GM12878 (cell line): ENCODE measurements around the gene AMPD2. TPM values are rescaled to one million over a fixed set of nuclear protein-coding genes. Genes with fewer than 3 reads are reported as not detected.

Experiments
- ATAC-seq: fragments of 200-7000 bp; cut with Tn5 transposase; 3 replicates; pipeline ENCODE4 v1.9.1; 2020; ENCODE audit warnings: mild to moderate bottlenecking, moderate library complexity
- BruUV-seq: library from RNA; stranded (reverse); fragments of 400-500 nt; replicated peaks from 2 replicates; lab custom pipeline; 2021; lab: Mats Ljungman, UMichigan
- CTCF ChIA-PET: fragments of 300-600 bp; sonication (Branson Sonifier 250); formaldehyde crosslinking; extraction: SDS; loops from one replicate; lab custom pipeline; 2021; ENCODE audit warnings: inconsistent platforms; lab: Yijun Ruan, JAX
- POLR2A ChIA-PET: fragments of 350-600 bp; formaldehyde crosslinking; extraction: SDS; loops from one replicate; lab custom pipeline; 2021; ENCODE audit warnings: inconsistent platforms; lab: Charles Lee
- RAD21 ChIA-PET: fragments of 300-600 bp; sonication (Branson Sonifier 250); formaldehyde crosslinking; loops from one replicate; lab custom pipeline; 2023; ENCODE audit warnings: antibody characterized with exemption; ENCODE audit not compliant: unreplicated experiment; lab: Charles Lee
- SMC1A ChIA-PET: fragments of 300-600 bp; sonication (Branson Sonifier 250); formaldehyde crosslinking; loops from one replicate; lab custom pipeline; 2023; ENCODE audit not compliant: unreplicated experiment, uncharacterized antibody; lab: Charles Lee
- DNase-seq: peaks from one replicate; pipeline ENCODE4 v3.0.0-alpha.2; 2011; ENCODE audit warnings: low read depth, low spot score
- FAIRE-seq: peaks from 3 replicates; lab custom pipeline; 2011; peaks lifted over from hg19 to GRCh38; lab: Jason Lieb, UNC
- H2AFZ ChIP-seq: 2 replicates; pipeline ENCODE4 v1.6.0; 2011; ENCODE audit warnings: low read depth, low read length, control low read depth; ENCODE audit not compliant: control insufficient read depth
- H3K27ac ChIP-seq: 2 replicates; pipeline ENCODE4 v1.5.1; 2011; ENCODE audit warnings: control low read depth; ENCODE audit not compliant: control insufficient read depth, insufficient read depth
- H3K27me3 ChIP-seq, 2 experiments: replicated peaks in 1 of 2; 2 replicates each; pipeline versions ENCODE4 v1.6.0 to v1.6.1; 2011; ENCODE audit warnings: low read length in 1 of 2; ENCODE audit not compliant: control insufficient read depth in 2 of 2, insufficient read depth in 2 of 2
- H3K36me3 ChIP-seq, 2 experiments: 2 replicates each; pipeline ENCODE4 v1.5.1; 2011; ENCODE audit warnings: low read length in 1 of 2; ENCODE audit not compliant: control insufficient read depth in 2 of 2, insufficient read depth in 2 of 2
- H3K4me1 ChIP-seq: 2 replicates; pipeline ENCODE4 v1.6.1; 2011; ENCODE audit warnings: mild to moderate bottlenecking, low read length, moderate library complexity, mixed read lengths; ENCODE audit not compliant: control insufficient read depth, insufficient read depth
- H3K4me2 ChIP-seq: 2 replicates; pipeline ENCODE4 v1.6.0; 2011; ENCODE audit warnings: control low read depth; ENCODE audit not compliant: control insufficient read depth, insufficient read depth
- H3K4me3 ChIP-seq: fragments of 200-600 bp; sonication (generic); 2 replicates; pipeline ENCODE4 v1.5.1; 2016
- H3K79me2 ChIP-seq: 2 replicates; pipeline ENCODE4 v1.6.0; 2011; ENCODE audit warnings: low read length; ENCODE audit not compliant: control insufficient read depth, insufficient read depth
- H3K9ac ChIP-seq: 2 replicates; pipeline ENCODE4 v1.8.0; 2011; ENCODE audit warnings: low read length, control low read depth, mixed read lengths; ENCODE audit not compliant: control insufficient read depth, insufficient read depth
- H3K9me3 ChIP-seq: replicated peaks from 3 replicates; pipeline ENCODE4 v1.5.1; 2011; ENCODE audit warnings: mild to moderate bottlenecking, low read length; ENCODE audit not compliant: control insufficient read depth, insufficient read depth
- H4K20me1 ChIP-seq: 2 replicates; pipeline ENCODE4 v1.6.0; 2011; ENCODE audit not compliant: control insufficient read depth, insufficient read depth
- ATF7 ChIP-seq: fragments of 450-650 bp; IDR thresholded peaks from 2 replicates; pipeline ENCODE4 v1.6.1; 2016; ENCODE audit warnings: low read depth, mild to moderate bottlenecking
- CEBPB ChIP-seq, 2 experiments: fragments of 150-350 bp in 1 of 2; IDR thresholded peaks; 2 replicates each; pipeline ENCODE4 v1.6.1; 2012 to 2014; ENCODE audit warnings: low read depth in 2 of 2, low read length in 2 of 2, borderline replicate concordance in 1 of 2, inconsistent platforms in 1 of 2
- CREM ChIP-seq: IDR thresholded peaks from 2 replicates; pipeline ENCODE4 v1.6.1; 2014; ENCODE audit warnings: antibody characterized with exemption, low read depth
- CTCF ChIP-seq, 3 experiments: IDR thresholded peaks in 2 of 3; conservative IDR thresholded peaks in 1 of 3; 2 replicates each; pipeline ENCODE4 v1.5.1; 2011; ENCODE audit warnings: low read depth in 3 of 3, low read length in 3 of 3, mild to moderate bottlenecking in 3 of 3, control low read depth in 2 of 3, moderate library complexity in 2 of 3, inconsistent platforms in 1 of 3, mixed read lengths in 1 of 3; ENCODE audit not compliant: control insufficient read depth in 2 of 3, insufficient read depth in 1 of 3; ENCODE audit errors: extremely low read depth in 1 of 3
- FOXK2 ChIP-seq: fragments of 450-650 bp; IDR thresholded peaks from 2 replicates; pipeline ENCODE4 v1.6.1; 2017; ENCODE audit warnings: mild to moderate bottlenecking, moderate library complexity
- LARP7 ChIP-seq: fragments of 450-650 bp; IDR thresholded peaks from 2 replicates; pipeline ENCODE4 v1.6.1; 2017; ENCODE audit warnings: mild to moderate bottlenecking
- NBN ChIP-seq: fragments of 450-650 bp; IDR thresholded peaks from 2 replicates; pipeline ENCODE4 v1.6.1; 2016
- NFYB ChIP-seq: IDR thresholded peaks from 2 replicates; pipeline ENCODE4 v1.6.1; 2011; ENCODE audit warnings: low read depth, mild to moderate bottlenecking, low read length, improper control_type of control experiment, moderate library complexity; ENCODE audit not compliant: insufficient read depth
- POLR2A ChIP-seq: IDR thresholded peaks from 2 replicates; pipeline ENCODE4 v1.6.1; 2011; ENCODE audit warnings: low read depth, mild to moderate bottlenecking, low read length
- ZNF24 ChIP-seq: fragments of 450-650 bp; IDR thresholded peaks from 2 replicates; pipeline ENCODE4 v1.6.1; 2017; ENCODE audit warnings: antibody characterized with exemption, mild to moderate bottlenecking
- WGBS: methylation state at CpG from one replicate; pipeline ENCODE4 v1.1.6; 2016; ENCODE audit warnings: low lambda C conversion rate; ENCODE audit not compliant: insufficient replicate concordance, insufficient coverage; ENCODE audit errors: missing lambda C conversion rate; 5-methylcytosine and 5-hydroxymethylcytosine counted together
- in situ Hi-C: fragments of 300-500 bp; cut with MboI; formaldehyde crosslinking; loops from 9 replicates; pipeline ENCODE4 v1.14.3; 2018; ENCODE audit warnings: mixed read lengths
- intact Hi-C: fragments of 100-400 bp; cut with micrococcal nuclease; formaldehyde crosslinking; loops from one replicate; pipeline ENCODE4 v1.14.2; 2022; ENCODE audit not compliant: unreplicated experiment
- polyA plus RNA-seq, 11 experiments: library from polyadenylated mRNA; depleted of rRNA in 4 of 11; unstranded in 6 of 11; stranded (reverse) in 5 of 11; fragments of >200 nt; fragmentation: Nextera tagmentation in 4 of 11; fragmentation: Illumina TruSeq in 1 of 11; extraction: Ambion mirVana in 4 of 11; extraction: Trizol in 1 of 11; gene quantifications; 1 replicate in 1 of 11; 2 replicates in 10 of 11; pipeline versions ENCODE4 v1.2.1 to v1.2.3, GENCODE V29; 2011 to 2016; ENCODE audit warnings: inconsistent platforms in 2 of 11, missing spikeins in 2 of 11, low read depth in 1 of 11
- total RNA-seq, 4 experiments: library from RNA; depleted of rRNA in 3 of 4; stranded (reverse); fragments of >200 nt in 3 of 4; fragmentation: Illumina TruSeq in 1 of 4; extraction: Trizol in 1 of 4; gene quantifications; 2 replicates each; pipeline versions ENCODE4 v1.2.1 to v1.2.3, GENCODE V29; 2013 to 2021
- TF ChIP-seq, protein P1 (sequence below): fragments of 450-650 bp; IDR thresholded peaks from 2 replicates; pipeline ENCODE4 v1.6.1; 2017; ENCODE audit warnings: borderline replicate concordance
- TF ChIP-seq, protein P2 (sequence below): fragments of 450-650 bp; IDR thresholded peaks from 2 replicates; pipeline ENCODE4 v1.6.1; 2017; ENCODE audit warnings: mild to moderate bottlenecking
- TF ChIP-seq, protein P3 (sequence below): IDR thresholded peaks from 2 replicates; pipeline ENCODE4 v1.6.1; 2012; ENCODE audit warnings: mild to moderate bottlenecking, low read depth, low read length

The AMPD2 gene
- total and polyA plus RNA-seq, 10 of the 15 experiments (the other 5 are each of a cell fraction or from before 2014, with no cell fraction given): 2.0 to 75.9 (median 31.3) TPM

GRCh38 chr1:109658533-109659042, 39.0 kb downstream of the AMPD2 start:
- H3K9ac ChIP-seq: no peak overlapping the region
- no peaks in the 10 kb centered on the region; the same call in 1 of the 2 replicates for H3K79me2 ChIP-seq
- ChIA-PET RAD21 (no interaction called here), POLR2A (no interaction called here), CTCF (interaction anchor here (0.8 to 10.8 kb wide), 6 partner anchors 9 to 326 kb away, joined by 3 to 299 read pairs (median 4); partner anchors contain the start of genes AHCYL1 and GSTM2), SMC1A (no interaction called here)
- BruUV-seq: no TSS peak
- ATAC-seq (no peak), DNase-seq (no peak), FAIRE-seq (no peak)
- in situ Hi-C loops (no loop called here), intact Hi-C loops (loop anchor here (5.0 kb wide), 1 partner anchor 324 kb away; the partner anchor contains the start of gene AHCYL1)
- H3K4me3 ChIP-seq: no peak overlapping the region
- H3K36me3 ChIP-seq: no peaks in the 10 kb centered on the region; a peak in 1 of 4 replicates
- H3K9me3 ChIP-seq: no peaks in the 10 kb centered on the region
- no peak overlapping the region for H2AFZ ChIP-seq
- 56% methylated on average over 3 of the region's 3 CpGs for WGBS
- no peaks in the 10 kb centered on the region for H3K27me3 ChIP-seq
- no peaks in the 10 kb centered on the region for H4K20me1 ChIP-seq
- 0 out of 2 replicates have a peak, but pooled peaks cover 4% of the 10 kb centered on the region for H3K4me1 ChIP-seq
- no peak overlapping the region for H3K27ac ChIP-seq
- H3K4me2 ChIP-seq: no peak overlapping the region
- no peak for TF ChIP-seq FOXK2
- no peak for TF ChIP-seq CTCF (IDR thresholded peaks at IDR 0.05 in 2 of 3, conservative IDR thresholded peaks at IDR 0.05 in 1 of 3; ENCODE audit: control insufficient read depth in 2 of 3, extremely low read depth in 1 of 3, insufficient read depth in 1 of 3, low read depth in 3 of 3, low read length in 3 of 3)
- TF ChIP-seq NBN: no peak
- TF ChIP-seq CEBPB (IDR thresholded peaks at IDR 0.05; ENCODE audit: borderline replicate concordance in 1 of 2, low read depth in 2 of 2, low read length in 2 of 2): no peak
- TF ChIP-seq, protein P1, sequence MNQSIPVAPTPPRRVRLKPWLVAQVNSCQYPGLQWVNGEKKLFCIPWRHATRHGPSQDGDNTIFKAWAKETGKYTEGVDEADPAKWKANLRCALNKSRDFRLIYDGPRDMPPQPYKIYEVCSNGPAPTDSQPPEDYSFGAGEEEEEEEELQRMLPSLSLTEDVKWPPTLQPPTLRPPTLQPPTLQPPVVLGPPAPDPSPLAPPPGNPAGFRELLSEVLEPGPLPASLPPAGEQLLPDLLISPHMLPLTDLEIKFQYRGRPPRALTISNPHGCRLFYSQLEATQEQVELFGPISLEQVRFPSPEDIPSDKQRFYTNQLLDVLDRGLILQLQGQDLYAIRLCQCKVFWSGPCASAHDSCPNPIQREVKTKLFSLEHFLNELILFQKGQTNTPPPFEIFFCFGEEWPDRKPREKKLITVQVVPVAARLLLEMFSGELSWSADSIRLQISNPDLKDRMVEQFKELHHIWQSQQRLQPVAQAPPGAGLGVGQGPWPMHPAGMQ: no peak
- no peak for TF ChIP-seq CREM
- TF ChIP-seq ATF7: no peak
- no peak for TF ChIP-seq LARP7
- no peak for TF ChIP-seq ZNF24
- TF ChIP-seq, protein P2, sequence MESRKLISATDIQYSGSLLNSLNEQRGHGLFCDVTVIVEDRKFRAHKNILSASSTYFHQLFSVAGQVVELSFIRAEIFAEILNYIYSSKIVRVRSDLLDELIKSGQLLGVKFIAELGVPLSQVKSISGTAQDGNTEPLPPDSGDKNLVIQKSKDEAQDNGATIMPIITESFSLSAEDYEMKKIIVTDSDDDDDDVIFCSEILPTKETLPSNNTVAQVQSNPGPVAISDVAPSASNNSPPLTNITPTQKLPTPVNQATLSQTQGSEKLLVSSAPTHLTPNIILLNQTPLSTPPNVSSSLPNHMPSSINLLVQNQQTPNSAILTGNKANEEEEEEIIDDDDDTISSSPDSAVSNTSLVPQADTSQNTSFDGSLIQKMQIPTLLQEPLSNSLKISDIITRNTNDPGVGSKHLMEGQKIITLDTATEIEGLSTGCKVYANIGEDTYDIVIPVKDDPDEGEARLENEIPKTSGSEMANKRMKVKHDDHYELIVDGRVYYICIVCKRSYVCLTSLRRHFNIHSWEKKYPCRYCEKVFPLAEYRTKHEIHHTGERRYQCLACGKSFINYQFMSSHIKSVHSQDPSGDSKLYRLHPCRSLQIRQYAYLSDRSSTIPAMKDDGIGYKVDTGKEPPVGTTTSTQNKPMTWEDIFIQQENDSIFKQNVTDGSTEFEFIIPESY: no peak
- TF ChIP-seq, protein P3, sequence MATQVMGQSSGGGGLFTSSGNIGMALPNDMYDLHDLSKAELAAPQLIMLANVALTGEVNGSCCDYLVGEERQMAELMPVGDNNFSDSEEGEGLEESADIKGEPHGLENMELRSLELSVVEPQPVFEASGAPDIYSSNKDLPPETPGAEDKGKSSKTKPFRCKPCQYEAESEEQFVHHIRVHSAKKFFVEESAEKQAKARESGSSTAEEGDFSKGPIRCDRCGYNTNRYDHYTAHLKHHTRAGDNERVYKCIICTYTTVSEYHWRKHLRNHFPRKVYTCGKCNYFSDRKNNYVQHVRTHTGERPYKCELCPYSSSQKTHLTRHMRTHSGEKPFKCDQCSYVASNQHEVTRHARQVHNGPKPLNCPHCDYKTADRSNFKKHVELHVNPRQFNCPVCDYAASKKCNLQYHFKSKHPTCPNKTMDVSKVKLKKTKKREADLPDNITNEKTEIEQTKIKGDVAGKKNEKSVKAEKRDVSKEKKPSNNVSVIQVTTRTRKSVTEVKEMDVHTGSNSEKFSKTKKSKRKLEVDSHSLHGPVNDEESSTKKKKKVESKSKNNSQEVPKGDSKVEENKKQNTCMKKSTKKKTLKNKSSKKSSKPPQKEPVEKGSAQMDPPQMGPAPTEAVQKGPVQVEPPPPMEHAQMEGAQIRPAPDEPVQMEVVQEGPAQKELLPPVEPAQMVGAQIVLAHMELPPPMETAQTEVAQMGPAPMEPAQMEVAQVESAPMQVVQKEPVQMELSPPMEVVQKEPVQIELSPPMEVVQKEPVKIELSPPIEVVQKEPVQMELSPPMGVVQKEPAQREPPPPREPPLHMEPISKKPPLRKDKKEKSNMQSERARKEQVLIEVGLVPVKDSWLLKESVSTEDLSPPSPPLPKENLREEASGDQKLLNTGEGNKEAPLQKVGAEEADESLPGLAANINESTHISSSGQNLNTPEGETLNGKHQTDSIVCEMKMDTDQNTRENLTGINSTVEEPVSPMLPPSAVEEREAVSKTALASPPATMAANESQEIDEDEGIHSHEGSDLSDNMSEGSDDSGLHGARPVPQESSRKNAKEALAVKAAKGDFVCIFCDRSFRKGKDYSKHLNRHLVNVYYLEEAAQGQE: no peak
- no peak for TF ChIP-seq NFYB
- TF ChIP-seq POLR2A: no peak
